ENCODE data around the gene TBC1D10A.

- no peak for TF ChIP-seq CTCF (conservative IDR thresholded peaks at IDR 0.05 in 1 of 2, IDR thresholded peaks at IDR 0.05 in 1 of 2; ENCODE audit: low read depth in 1 of 2, low read length in 2 of 2)
- TF ChIP-seq EZH2 (IDR thresholded peaks at IDR 0.05; ENCODE audit: low read length, missing control alignments) = no peak
Measured at GRCh38 chr22:30297991-30298701, 28.6 kb downstream of the TBC1D10A start.
